Tibial artery (tissue), 4 donors: ENCODE data around the gene SLC25A23.

Experiments
- DNase-seq, 2 donors: peaks; one replicate each; pipeline ENCODE4 v3.0.0-alpha.2; 2019
- H3K27ac ChIP-seq, 2 donors: fragments of 200-600 bp; sonication (generic) in 1 of 2; 1 replicate in 1 of 2; 2 replicates in 1 of 2; pipeline ENCODE4 v1.5.1; 2018 to 2019; ENCODE audit warnings: mild to moderate bottlenecking in 1 of 2
- H3K27me3 ChIP-seq, 2 donors: fragments of 200-600 bp; sonication (generic) in 1 of 2; one replicate each; pipeline versions ENCODE4 v1.5.1 to v1.6.0; 2016 to 2019
- H3K36me3 ChIP-seq, 3 donors: fragments of 200-600 bp; sonication (generic) in 2 of 3; one replicate each; pipeline ENCODE4 v1.5.1; 2016 to 2019; ENCODE audit warnings: mild to moderate bottlenecking in 2 of 3
- H3K4me1 ChIP-seq, 4 donors: fragments of 200-600 bp; sonication (generic) in 2 of 4; 1 replicate in 3 of 4; 2 replicates in 1 of 4; pipeline ENCODE4 v1.5.1; 2016 to 2019
- H3K4me3 ChIP-seq, 2 donors: fragments of 200-600 bp; sonication (generic) in 1 of 2; 1 replicate in 1 of 2; 2 replicates in 1 of 2; pipeline ENCODE4 v1.5.1; 2018 to 2019; ENCODE audit warnings: mild to moderate bottlenecking in 2 of 2
- H3K9me3 ChIP-seq, 3 donors: fragments of 200-600 bp; sonication (generic) in 1 of 3; one replicate each; pipeline ENCODE4 v1.5.1; 2016 to 2019
- intact Hi-C: fragments of 100-400 bp; cut with DNase I; formaldehyde crosslinking; loops from one replicate; pipeline ENCODE4 v1.15.0; 2023; ENCODE audit warnings: low total_unique reads
- TF ChIP-seq, protein P1 (sequence below), 2 experiments: fragments of 200-600 bp in 1 of 2; fragments of 450-650 bp in 1 of 2; IDR thresholded peaks; one replicate each; pipeline ENCODE4 v1.5.1; 2017 to 2019; ENCODE audit warnings: antibody characterized with exemption in 2 of 2, mild to moderate bottlenecking in 1 of 2, moderate library complexity in 1 of 2

The SLC25A23 gene

DNA sequence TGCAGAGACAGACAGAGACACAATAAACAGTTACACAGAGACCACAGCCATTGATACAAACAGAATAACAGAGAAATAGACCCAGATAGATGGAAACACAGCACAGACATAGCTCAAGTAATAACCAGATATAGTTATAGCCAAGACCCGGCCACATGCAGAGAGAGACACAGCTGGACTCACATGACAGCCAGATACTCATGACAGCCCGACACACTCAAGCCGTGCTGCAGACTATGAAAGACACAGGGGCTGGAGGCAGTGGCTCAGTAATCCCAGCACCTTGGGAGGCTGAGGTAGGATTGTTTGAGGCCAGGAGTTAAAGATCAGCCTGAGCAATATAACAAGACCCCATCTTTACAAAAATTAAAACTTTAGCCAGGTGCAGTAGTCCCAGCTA, 23.6 kb upstream of the SLC25A23 start:
- H3K4me1 ChIP-seq = no peaks in the 10 kb centered on the region
- DNase-seq = no peak
- H3K9me3 ChIP-seq = no peaks in the 10 kb centered on the region
- no peak overlapping the region for H3K27ac ChIP-seq
- H3K4me3 ChIP-seq = no peak overlapping the region
- intact Hi-C loops = no loop called here
- H3K36me3 ChIP-seq = no peaks in the 10 kb centered on the region
- TF ChIP-seq, protein P1, sequence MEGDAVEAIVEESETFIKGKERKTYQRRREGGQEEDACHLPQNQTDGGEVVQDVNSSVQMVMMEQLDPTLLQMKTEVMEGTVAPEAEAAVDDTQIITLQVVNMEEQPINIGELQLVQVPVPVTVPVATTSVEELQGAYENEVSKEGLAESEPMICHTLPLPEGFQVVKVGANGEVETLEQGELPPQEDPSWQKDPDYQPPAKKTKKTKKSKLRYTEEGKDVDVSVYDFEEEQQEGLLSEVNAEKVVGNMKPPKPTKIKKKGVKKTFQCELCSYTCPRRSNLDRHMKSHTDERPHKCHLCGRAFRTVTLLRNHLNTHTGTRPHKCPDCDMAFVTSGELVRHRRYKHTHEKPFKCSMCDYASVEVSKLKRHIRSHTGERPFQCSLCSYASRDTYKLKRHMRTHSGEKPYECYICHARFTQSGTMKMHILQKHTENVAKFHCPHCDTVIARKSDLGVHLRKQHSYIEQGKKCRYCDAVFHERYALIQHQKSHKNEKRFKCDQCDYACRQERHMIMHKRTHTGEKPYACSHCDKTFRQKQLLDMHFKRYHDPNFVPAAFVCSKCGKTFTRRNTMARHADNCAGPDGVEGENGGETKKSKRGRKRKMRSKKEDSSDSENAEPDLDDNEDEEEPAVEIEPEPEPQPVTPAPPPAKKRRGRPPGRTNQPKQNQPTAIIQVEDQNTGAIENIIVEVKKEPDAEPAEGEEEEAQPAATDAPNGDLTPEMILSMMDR (IDR thresholded peaks at IDR 0.05) = no peak
- H3K27me3 ChIP-seq = peaks cover 0 to 43% of the 10 kb centered on the region in 2 donors

DNA sequence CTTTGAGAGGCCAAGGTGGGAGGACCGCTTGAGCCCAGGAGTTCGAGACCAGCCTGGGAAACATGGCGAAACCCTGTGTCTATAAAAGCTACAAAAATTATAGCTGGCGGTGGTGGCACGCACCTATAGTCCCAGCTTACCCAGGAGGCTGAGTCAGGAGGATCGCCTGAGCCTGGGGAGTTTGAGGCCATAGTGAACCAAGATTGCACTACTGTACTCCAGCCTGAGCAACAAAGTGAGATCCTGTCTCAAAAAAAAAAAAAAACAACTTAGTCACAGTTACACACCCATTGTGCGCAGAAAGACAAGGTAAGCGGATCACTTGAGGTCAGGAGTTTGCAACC, 22.7 kb upstream of the SLC25A23 start:
- Histone ChIP-seq H3K9me3 (no peaks in the 10 kb centered on the region), H3K4me3 (no peak overlapping the region), H3K27me3 (peaks cover 0 to 51% of the 10 kb centered on the region in 2 donors), H3K36me3 (no peaks in the 10 kb centered on the region), H3K27ac (no peak overlapping the region), H3K4me1 (no peaks in the 10 kb centered on the region)
- intact Hi-C loops = no loop called here
- TF ChIP-seq, protein P1 (IDR thresholded peaks at IDR 0.05) = no peak
- no peak for DNase-seq

DNA sequence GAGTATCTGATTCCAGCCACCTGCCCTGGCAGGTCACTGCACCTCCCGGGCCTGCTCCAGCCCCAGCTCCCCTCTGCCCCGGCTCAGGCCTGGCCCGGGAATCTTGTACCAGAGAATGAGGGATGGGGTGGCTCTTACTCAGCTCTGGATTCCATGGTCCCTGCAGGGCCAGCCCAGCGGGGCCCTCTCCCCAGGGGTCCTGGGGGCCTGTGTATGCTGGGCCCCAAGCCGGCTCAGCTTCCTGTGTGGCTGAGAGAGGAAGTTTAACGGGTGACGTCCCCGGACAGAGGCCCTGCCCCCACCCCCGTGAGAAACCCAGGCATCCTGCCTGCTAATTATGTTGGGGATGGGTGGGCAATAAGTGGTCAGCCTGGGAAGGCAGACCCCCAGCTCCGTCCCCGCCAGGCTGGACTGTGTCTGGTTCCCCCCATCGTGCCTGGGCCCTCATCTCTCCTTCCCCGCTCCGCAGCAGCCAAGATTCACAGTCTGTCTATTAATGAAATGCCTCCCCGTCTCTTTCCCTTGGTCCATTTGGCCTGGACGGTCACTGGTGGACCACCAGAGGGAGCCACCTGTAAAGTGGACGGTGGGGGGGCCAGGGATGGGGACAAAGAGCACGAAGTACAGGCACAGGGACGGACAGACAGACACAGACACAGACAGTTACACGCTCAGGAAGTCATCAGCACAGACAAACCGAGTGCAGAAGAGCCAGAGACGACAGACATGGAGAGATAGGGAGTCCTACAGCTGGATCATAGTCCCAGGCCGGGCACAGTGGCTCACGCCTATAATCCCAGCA, 22.1 kb upstream of the SLC25A23 start, which contains the start of gene DENND1C:
Gene DENND1C, minus strand, starts transcription at position 247 of the 802 bp plus-strand sequence. Its CDS starts 92 bp downstream, at position 155.
- peaks cover 0 to 56% of the 10 kb centered on the region in 2 donors for H3K27me3 ChIP-seq
- H3K4me3 ChIP-seq = peak within 1 kb of the TSS in 1 of 2 donors; percentile 22
- H3K27ac ChIP-seq = no peak within 1 kb of the TSS
- H3K36me3 ChIP-seq = no peaks in the 10 kb centered on the region
- TF ChIP-seq, protein P1 (IDR thresholded peaks at IDR 0.05) = peak in 1 of 2 experiments; percentile 25
- intact Hi-C loops = no loop called here
- peaks cover 0 to 3% (median under 1%) of the 10 kb centered on the region in 4 donors for H3K4me1 ChIP-seq
- DNase-seq = no peak
- H3K9me3 ChIP-seq = no peaks in the 10 kb centered on the region

DNA sequence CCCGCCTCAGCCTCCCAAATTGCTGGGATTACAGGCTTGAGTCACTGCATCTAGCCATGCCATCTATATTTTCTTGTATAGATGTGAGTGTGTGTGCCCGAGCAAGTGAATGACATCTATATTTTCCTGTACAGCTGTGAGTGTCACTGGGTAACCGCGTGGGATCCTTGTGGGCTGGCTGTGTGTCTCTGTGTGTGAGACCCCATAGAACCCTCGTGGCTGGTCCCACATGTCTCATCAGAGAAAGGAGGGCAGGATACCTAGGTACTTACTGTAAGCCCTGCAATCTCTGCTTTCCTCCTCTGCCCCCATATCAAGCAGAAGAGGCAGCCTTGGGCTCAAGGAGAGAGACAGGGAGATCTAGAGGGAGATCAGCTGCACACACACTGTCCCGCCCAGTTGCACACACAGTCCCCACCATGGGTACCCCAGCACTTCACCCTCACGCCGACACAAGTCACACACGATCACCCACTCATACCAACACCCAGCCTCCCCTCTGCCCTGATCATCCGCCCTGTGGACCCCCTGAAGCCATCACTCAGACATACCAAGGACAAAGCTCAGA, 21.3 kb upstream of the SLC25A23 start:
- intact Hi-C loops = no loop called here
- peaks cover 0 to 64% of the 10 kb centered on the region in 2 donors for H3K27me3 ChIP-seq
- no peaks in the 10 kb centered on the region for H3K36me3 ChIP-seq
- H3K9me3 ChIP-seq = no peaks in the 10 kb centered on the region
- H3K27ac ChIP-seq = no peak overlapping the region
- peaks cover 0 to 12% (median 5%) of the 10 kb centered on the region in 4 donors for H3K4me1 ChIP-seq
- DNase-seq = no peak
- TF ChIP-seq, protein P1 (IDR thresholded peaks at IDR 0.05) = no peak
- peak overlapping the region in 1 of 2 donors; percentile 22 for H3K4me3 ChIP-seq

DNA sequence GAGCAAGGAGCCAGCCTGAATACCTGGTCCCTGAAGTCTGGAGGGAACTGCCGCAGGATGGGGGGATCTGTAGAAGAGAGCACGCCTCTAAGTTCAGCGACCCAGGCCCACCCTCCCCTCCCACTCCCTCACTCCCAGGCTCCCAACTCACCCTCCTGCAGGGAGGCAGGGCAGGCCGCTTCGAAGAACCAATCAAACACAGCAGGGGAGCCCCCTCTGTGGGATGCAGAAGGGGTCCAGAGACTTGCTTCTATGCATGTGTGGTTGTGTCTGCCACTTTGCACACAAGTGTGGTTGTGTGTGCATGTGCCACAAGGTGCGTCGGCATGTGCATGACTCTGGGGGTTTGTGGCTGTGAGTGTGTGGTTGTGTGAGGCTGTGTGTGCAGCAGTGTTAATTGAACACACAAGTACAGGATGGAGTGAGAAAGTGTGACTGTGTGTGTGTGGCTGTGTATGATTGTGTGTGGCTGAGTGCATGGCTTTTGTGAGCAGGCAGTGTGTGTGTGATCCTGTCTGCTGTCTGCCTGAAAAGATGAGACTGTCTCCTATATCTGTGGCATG, 20.3 kb upstream of the SLC25A23 start:
- no peak overlapping the region for H3K27ac ChIP-seq
- no peak overlapping the region for H3K4me3 ChIP-seq
- peaks cover 0 to 75% of the 10 kb centered on the region in 2 donors for H3K27me3 ChIP-seq
- H3K4me1 ChIP-seq = peaks cover 0 to 17% (median 10%) of the 10 kb centered on the region in 4 donors
- H3K9me3 ChIP-seq = no peaks in the 10 kb centered on the region
- intact Hi-C loops = no loop called here
- TF ChIP-seq, protein P1 (IDR thresholded peaks at IDR 0.05) = no peak
- H3K36me3 ChIP-seq = no peaks in the 10 kb centered on the region
- DNase-seq = no peak
